ENCODE results near the gene ULBP2.

GRCh38 chr6:149905371-149905910, 36.4 kb upstream of the ULBP2 start:
- TF ChIP-seq CTCF (IDR thresholded peaks at IDR 0.05; ENCODE audit: low read depth, low read length), result no peak
- TF ChIP-seq EZH2phosphoT487 (IDR thresholded peaks at IDR 0.05; ENCODE audit: low read depth), result no peak

Data from OCI-LY3 (cell line).